Esophagus muscularis mucosa (tissue), 4 donors: ENCODE measurements around the gene SAC3D1.

Experiments
- EP300 ChIP-seq: sonication (generic); formaldehyde crosslinking; IDR thresholded peaks from one replicate; pipeline ENCODE4 v1.6.1; 2017; ENCODE audit warnings: antibody characterized with exemption
- POLR2A ChIP-seq: fragments of 450-650 bp; IDR thresholded peaks from one replicate; pipeline ENCODE4 v1.6.1; 2017; ENCODE audit warnings: antibody characterized with exemption, moderate library complexity, mild to moderate bottlenecking, low read depth
- TF ChIP-seq, protein P1 (sequence below), 3 experiments: fragments of 200-600 bp in 2 of 3; fragments of 450-650 bp in 1 of 3; sonication (generic) in 2 of 3; IDR thresholded peaks; one replicate each; pipeline ENCODE4 v1.5.1; 2017 to 2019; ENCODE audit warnings: antibody characterized with exemption in 3 of 3, mild to moderate bottlenecking in 2 of 3, moderate library complexity in 1 of 3

DNA sequence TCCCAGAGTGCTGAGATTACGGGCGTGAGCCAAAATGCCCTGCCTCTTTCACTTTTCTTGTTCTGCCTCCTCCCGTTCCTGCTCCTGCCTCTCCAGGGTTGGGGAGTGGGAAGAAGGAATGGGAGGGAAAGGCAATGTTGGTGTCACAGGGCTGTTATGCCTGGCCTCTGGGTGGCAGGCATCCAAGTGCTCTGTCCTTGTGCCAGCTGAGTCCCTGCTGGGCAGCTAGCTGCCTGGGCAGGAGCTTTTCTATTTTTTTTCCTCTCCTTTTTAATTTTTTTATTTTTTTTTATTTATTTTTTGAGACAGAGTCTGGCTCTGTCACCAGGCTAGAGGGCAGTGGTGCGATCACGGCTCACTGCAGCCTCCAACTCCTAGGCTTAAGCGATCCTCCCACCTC is 4.1 kb upstream of the SAC3D1 start:
- no peak for TF ChIP-seq POLR2A
- no peak for TF ChIP-seq EP300
- TF ChIP-seq, protein P1, sequence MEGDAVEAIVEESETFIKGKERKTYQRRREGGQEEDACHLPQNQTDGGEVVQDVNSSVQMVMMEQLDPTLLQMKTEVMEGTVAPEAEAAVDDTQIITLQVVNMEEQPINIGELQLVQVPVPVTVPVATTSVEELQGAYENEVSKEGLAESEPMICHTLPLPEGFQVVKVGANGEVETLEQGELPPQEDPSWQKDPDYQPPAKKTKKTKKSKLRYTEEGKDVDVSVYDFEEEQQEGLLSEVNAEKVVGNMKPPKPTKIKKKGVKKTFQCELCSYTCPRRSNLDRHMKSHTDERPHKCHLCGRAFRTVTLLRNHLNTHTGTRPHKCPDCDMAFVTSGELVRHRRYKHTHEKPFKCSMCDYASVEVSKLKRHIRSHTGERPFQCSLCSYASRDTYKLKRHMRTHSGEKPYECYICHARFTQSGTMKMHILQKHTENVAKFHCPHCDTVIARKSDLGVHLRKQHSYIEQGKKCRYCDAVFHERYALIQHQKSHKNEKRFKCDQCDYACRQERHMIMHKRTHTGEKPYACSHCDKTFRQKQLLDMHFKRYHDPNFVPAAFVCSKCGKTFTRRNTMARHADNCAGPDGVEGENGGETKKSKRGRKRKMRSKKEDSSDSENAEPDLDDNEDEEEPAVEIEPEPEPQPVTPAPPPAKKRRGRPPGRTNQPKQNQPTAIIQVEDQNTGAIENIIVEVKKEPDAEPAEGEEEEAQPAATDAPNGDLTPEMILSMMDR (IDR thresholded peaks at IDR 0.05) = no peak
